Measurements from ENCODE around the gene FXYD7. TPM values are rescaled to one million over a fixed set of nuclear protein-coding genes. Genes with fewer than 3 reads are reported as not detected.

Gene FXYD7
- total RNA-seq, 1 donor from 2014 or later: 0.61 TPM

GRCh38 chr19:35104361-35104760 lies 38.7 kb upstream of the FXYD7 start:
- H3K27me3 ChIP-seq: no peaks in the 10 kb centered on the region
- H3K4me3 ChIP-seq: no peak overlapping the region
- H3K36me3 ChIP-seq: no peaks in the 10 kb centered on the region
- no peak overlapping the region for H3K27ac ChIP-seq
- no peaks in the 10 kb centered on the region for H3K9me3 ChIP-seq
- TF ChIP-seq CTCF (IDR thresholded peaks at IDR 0.05): no peak
- H3K4me1 ChIP-seq: no peaks in the 10 kb centered on the region
- DNase-seq (no peak), ATAC-seq (peak; percentile 8)
- intact Hi-C loops (cut with DNase I): no loop called here

- Histone ChIP-seq H3K4me1 (no peaks in the 10 kb centered on the region), H3K27me3 (no peaks in the 10 kb centered on the region), H3K36me3 (no peaks in the 10 kb centered on the region), H3K4me3 (no peak overlapping the region), H3K27ac (no peak overlapping the region), H3K9me3 (no peaks in the 10 kb centered on the region)
- no peak for TF ChIP-seq CTCF (IDR thresholded peaks at IDR 0.05)
- ATAC-seq (no peak), DNase-seq (no peak)
- intact Hi-C loops (cut with DNase I): no loop called here
Measured at GRCh38 chr19:35105047-35105410, 38.0 kb upstream of the FXYD7 start.

- H3K4me1 ChIP-seq: no peaks in the 10 kb centered on the region
- TF ChIP-seq CTCF (IDR thresholded peaks at IDR 0.05): no peak
- no peaks in the 10 kb centered on the region for H3K27me3 ChIP-seq
- no peaks in the 10 kb centered on the region for H3K9me3 ChIP-seq
- intact Hi-C loops (cut with DNase I): no loop called here
- no peak overlapping the region for H3K27ac ChIP-seq
- no peak overlapping the region for H3K4me3 ChIP-seq
- DNase-seq: no peak
- no peak for ATAC-seq
- H3K36me3 ChIP-seq: no peaks in the 10 kb centered on the region
Measured at GRCh38 chr19:35105411-35106290, 37.4 kb upstream of the FXYD7 start.

GRCh38 chr19:35106291-35106583 lies 36.8 kb upstream of the FXYD7 start:
- no peak for TF ChIP-seq CTCF (IDR thresholded peaks at IDR 0.05)
- no peaks in the 10 kb centered on the region for H3K9me3 ChIP-seq
- no peaks in the 10 kb centered on the region for H3K36me3 ChIP-seq
- DNase-seq: no peak
- intact Hi-C loops (cut with DNase I): no loop called here
- H3K27ac ChIP-seq: no peak overlapping the region
- ATAC-seq: no peak
- no peaks in the 10 kb centered on the region for H3K27me3 ChIP-seq
- H3K4me3 ChIP-seq: no peak overlapping the region
- H3K4me1 ChIP-seq: no peaks in the 10 kb centered on the region

GRCh38 chr19:35106898-35107541 lies 36.0 kb upstream of the FXYD7 start:
- Histone ChIP-seq H3K9me3 (no peaks in the 10 kb centered on the region), H3K4me1 (no peaks in the 10 kb centered on the region), H3K4me3 (no peak overlapping the region), H3K27ac (no peak overlapping the region), H3K27me3 (no peaks in the 10 kb centered on the region), H3K36me3 (no peaks in the 10 kb centered on the region)
- intact Hi-C loops (cut with DNase I): no loop called here
- DNase-seq: no peak
- no peak for TF ChIP-seq CTCF (IDR thresholded peaks at IDR 0.05)
- ATAC-seq: no peak

Measured in upper lobe of right lung (tissue), 1 donor.